ENCODE measurements around the gene IFITM1. TPM values are rescaled to one million over a fixed set of nuclear protein-coding genes. Genes with fewer than 3 reads are reported as not detected.
A peak's percentile ranks its signal among the peaks of the same experiment; 100 is the strongest.

Gene IFITM1
- total and polyA plus RNA-seq, 9 of the 15 experiments (the other 6 are each of a cell fraction or from before 2014, with no cell fraction given) = 691 to 5,579 (median 974) TPM

DNA sequence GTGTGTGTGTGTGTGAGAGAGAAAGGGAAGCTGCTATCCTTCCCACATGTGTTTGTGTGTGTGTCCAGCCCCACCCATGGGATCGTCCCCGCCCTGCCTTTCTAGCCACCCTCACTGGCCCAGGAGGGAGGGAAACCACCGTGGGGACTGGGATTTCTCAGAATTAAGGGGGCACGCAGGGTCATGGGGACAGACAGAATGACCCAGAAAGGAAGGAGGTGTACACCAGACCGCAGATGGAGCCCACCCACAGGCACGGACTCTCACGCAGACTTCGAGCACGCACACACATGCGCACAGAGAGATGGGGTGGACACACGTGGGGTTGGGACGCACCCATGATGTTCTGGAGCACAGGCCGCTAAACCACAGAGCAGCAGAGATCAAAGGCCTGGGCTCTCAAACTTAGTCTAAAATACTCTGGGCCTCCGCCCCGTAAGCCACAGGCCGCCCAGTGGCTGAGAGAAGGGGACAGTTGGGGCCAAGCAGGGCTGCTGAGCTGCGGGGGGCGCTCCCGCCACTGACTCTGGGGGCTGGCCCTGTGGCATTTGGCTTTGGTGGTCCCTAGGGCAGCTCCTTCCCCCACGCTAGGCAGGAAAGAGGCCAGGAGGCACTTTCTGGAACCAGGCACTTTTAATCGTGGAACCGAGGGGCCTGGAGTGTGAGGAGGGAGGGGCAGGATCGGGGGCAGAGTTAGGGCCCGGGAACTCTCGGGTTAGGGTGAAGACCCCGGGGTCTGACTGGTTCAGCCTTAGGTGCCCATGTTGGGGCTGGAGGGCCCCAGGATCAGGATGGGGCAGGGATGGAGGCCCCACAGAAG, 16.0 kb upstream of the IFITM1 start (continued):
- TF ChIP-seq, protein P1, sequence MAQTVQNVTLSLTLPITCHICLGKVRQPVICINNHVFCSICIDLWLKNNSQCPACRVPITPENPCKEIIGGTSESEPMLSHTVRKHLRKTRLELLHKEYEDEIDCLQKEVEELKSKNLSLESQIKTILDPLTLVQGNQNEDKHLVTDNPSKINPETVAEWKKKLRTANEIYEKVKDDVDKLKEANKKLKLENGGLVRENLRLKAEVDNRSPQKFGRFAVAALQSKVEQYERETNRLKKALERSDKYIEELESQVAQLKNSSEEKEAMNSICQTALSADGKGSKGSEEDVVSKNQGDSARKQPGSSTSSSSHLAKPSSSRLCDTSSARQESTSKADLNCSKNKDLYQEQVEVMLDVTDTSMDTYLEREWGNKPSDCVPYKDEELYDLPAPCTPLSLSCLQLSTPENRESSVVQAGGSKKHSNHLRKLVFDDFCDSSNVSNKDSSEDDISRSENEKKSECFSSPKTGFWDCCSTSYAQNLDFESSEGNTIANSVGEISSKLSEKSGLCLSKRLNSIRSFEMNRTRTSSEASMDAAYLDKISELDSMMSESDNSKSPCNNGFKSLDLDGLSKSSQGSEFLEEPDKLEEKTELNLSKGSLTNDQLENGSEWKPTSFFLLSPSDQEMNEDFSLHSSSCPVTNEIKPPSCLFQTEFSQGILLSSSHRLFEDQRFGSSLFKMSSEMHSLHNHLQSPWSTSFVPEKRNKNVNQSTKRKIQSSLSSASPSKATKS (CRISPR knock-in tag; IDR thresholded peaks at IDR 0.05) = no peak
- no peak for TF ChIP-seq ARID3B (CRISPR knock-in tag; IDR thresholded peaks at IDR 0.05; ENCODE audit: borderline replicate concordance)
- no peak for TF ChIP-seq ILK (tag; IDR thresholded peaks at IDR 0.05; ENCODE audit: borderline replicate concordance, low read depth)
- no peak for TF ChIP-seq FOXM1 (IDR thresholded peaks at IDR 0.05; ENCODE audit: low read depth)
- no peak for TF ChIP-seq FOXM1 (CRISPR knock-in tag; IDR thresholded peaks at IDR 0.05; ENCODE audit: low read depth)
- TF ChIP-seq ZNF584 (CRISPR knock-in tag; IDR thresholded peaks at IDR 0.05; ENCODE audit: low read depth) = no peak
- no peak for TF ChIP-seq ZNF431 (CRISPR knock-in tag; IDR thresholded peaks at IDR 0.05)
- no peak for TF ChIP-seq SLC30A9 (CRISPR knock-in tag; IDR thresholded peaks at IDR 0.05)
- TF ChIP-seq ZNF311 (CRISPR knock-in tag; IDR thresholded peaks at IDR 0.05) = no peak
- TF ChIP-seq RFX1 (IDR thresholded peaks at IDR 0.05) = no peak
- TF ChIP-seq ZBTB33 (CRISPR knock-in tag; IDR thresholded peaks at IDR 0.05) = no peak
- no peak for TF ChIP-seq XRCC4 (IDR thresholded peaks at IDR 0.05; ENCODE audit: extremely low read depth, insufficient read depth, insufficient read length)
- TF ChIP-seq, protein P2, sequence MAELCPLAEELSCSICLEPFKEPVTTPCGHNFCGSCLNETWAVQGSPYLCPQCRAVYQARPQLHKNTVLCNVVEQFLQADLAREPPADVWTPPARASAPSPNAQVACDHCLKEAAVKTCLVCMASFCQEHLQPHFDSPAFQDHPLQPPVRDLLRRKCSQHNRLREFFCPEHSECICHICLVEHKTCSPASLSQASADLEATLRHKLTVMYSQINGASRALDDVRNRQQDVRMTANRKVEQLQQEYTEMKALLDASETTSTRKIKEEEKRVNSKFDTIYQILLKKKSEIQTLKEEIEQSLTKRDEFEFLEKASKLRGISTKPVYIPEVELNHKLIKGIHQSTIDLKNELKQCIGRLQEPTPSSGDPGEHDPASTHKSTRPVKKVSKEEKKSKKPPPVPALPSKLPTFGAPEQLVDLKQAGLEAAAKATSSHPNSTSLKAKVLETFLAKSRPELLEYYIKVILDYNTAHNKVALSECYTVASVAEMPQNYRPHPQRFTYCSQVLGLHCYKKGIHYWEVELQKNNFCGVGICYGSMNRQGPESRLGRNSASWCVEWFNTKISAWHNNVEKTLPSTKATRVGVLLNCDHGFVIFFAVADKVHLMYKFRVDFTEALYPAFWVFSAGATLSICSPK (IDR thresholded peaks at IDR 0.05; ENCODE audit: borderline replicate concordance) = no peak
- no peak for TF ChIP-seq FOXJ3 (CRISPR knock-in tag; IDR thresholded peaks at IDR 0.05)
- no peak for TF ChIP-seq TARDBP (IDR thresholded peaks at IDR 0.05)
- TF ChIP-seq, protein P3, sequence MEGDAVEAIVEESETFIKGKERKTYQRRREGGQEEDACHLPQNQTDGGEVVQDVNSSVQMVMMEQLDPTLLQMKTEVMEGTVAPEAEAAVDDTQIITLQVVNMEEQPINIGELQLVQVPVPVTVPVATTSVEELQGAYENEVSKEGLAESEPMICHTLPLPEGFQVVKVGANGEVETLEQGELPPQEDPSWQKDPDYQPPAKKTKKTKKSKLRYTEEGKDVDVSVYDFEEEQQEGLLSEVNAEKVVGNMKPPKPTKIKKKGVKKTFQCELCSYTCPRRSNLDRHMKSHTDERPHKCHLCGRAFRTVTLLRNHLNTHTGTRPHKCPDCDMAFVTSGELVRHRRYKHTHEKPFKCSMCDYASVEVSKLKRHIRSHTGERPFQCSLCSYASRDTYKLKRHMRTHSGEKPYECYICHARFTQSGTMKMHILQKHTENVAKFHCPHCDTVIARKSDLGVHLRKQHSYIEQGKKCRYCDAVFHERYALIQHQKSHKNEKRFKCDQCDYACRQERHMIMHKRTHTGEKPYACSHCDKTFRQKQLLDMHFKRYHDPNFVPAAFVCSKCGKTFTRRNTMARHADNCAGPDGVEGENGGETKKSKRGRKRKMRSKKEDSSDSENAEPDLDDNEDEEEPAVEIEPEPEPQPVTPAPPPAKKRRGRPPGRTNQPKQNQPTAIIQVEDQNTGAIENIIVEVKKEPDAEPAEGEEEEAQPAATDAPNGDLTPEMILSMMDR (IDR thresholded peaks at IDR 0.05 in 2 of 3, conservative IDR thresholded peaks at IDR 0.05 in 1 of 3; ENCODE audit: insufficient read depth in 2 of 3, low read depth in 1 of 3, low read length in 3 of 3) = peak; percentile 24 to 52 (median 26); a peak in 3 of 6 replicates

All from K562 (cell line).